ENCODE measurements around the gene SIPA1.

SIPA1 gene

GRCh38 chr11:65598258-65598699 lies 39.6 kb upstream of the SIPA1 start:
- H3K27me3 ChIP-seq (ENCODE audit: insufficient read depth, low read length): no peaks in the 10 kb centered on the region
- no peaks in the 10 kb centered on the region for H3K9me3 ChIP-seq (ENCODE audit: low read length)
- no peaks in the 10 kb centered on the region for H3K4me1 ChIP-seq (ENCODE audit: insufficient read depth, low read length)
- H3K36me3 ChIP-seq (ENCODE audit: insufficient read depth, low read length): peaks cover 28% of the 10 kb centered on the region
- no peak overlapping the region for H3K4me3 ChIP-seq (ENCODE audit: low read length)
- H2AFZ ChIP-seq (ENCODE audit: low read depth, low read length): no peak overlapping the region

- Histone ChIP-seq H3K27me3 (ENCODE audit: insufficient read depth, low read length) (no peaks in the 10 kb centered on the region), H3K36me3 (ENCODE audit: insufficient read depth, low read length) (peaks cover 38% of the 10 kb centered on the region), H3K9me3 (ENCODE audit: low read length) (no peaks in the 10 kb centered on the region), H3K4me1 (ENCODE audit: insufficient read depth, low read length) (no peaks in the 10 kb centered on the region), H3K4me3 (ENCODE audit: low read length) (no peak overlapping the region), H2AFZ (ENCODE audit: low read depth, low read length) (no peak overlapping the region)
Observed at GRCh38 chr11:65599216-65599954, 38.5 kb upstream of the SIPA1 start.

GRCh38 chr11:65599955-65600246 lies 38.0 kb upstream of the SIPA1 start:
- H3K27me3 ChIP-seq (ENCODE audit: insufficient read depth, low read length): no peaks in the 10 kb centered on the region
- H3K9me3 ChIP-seq (ENCODE audit: low read length): no peaks in the 10 kb centered on the region
- no peaks in the 10 kb centered on the region for H3K4me1 ChIP-seq (ENCODE audit: insufficient read depth, low read length)
- no peak overlapping the region for H3K4me3 ChIP-seq (ENCODE audit: low read length)
- H2AFZ ChIP-seq (ENCODE audit: low read depth, low read length): no peak overlapping the region
- peaks cover 43% of the 10 kb centered on the region for H3K36me3 ChIP-seq (ENCODE audit: insufficient read depth, low read length)

GRCh38 chr11:65604258-65604657 lies 33.6 kb upstream of the SIPA1 start:
- Histone ChIP-seq H3K4me3 (ENCODE audit: low read length) (no peak overlapping the region), H3K36me3 (ENCODE audit: insufficient read depth, low read length) (peaks cover 54% of the 10 kb centered on the region), H3K27me3 (ENCODE audit: insufficient read depth, low read length) (no peaks in the 10 kb centered on the region), H3K9me3 (ENCODE audit: low read length) (no peaks in the 10 kb centered on the region), H3K4me1 (ENCODE audit: insufficient read depth, low read length) (no peaks in the 10 kb centered on the region), H2AFZ (ENCODE audit: low read depth, low read length) (no peak overlapping the region)

GRCh38 chr11:65606876-65607613 lies 30.9 kb upstream of the SIPA1 start:
- H3K27me3 ChIP-seq (ENCODE audit: insufficient read depth, low read length): no peaks in the 10 kb centered on the region
- H3K4me3 ChIP-seq (ENCODE audit: low read length): no peak overlapping the region
- H3K9me3 ChIP-seq (ENCODE audit: low read length): no peaks in the 10 kb centered on the region
- H3K4me1 ChIP-seq (ENCODE audit: insufficient read depth, low read length): peaks cover 13% of the 10 kb centered on the region
- no peak overlapping the region for H2AFZ ChIP-seq (ENCODE audit: low read depth, low read length)
- peaks cover 56% of the 10 kb centered on the region for H3K36me3 ChIP-seq (ENCODE audit: insufficient read depth, low read length)

- Histone ChIP-seq H2AFZ (ENCODE audit: low read depth, low read length) (no peak overlapping the region), H3K9me3 (ENCODE audit: low read length) (no peaks in the 10 kb centered on the region), H3K27me3 (ENCODE audit: insufficient read depth, low read length) (no peaks in the 10 kb centered on the region), H3K4me3 (ENCODE audit: low read length) (no peak overlapping the region), H3K36me3 (ENCODE audit: insufficient read depth, low read length) (peaks cover 52% of the 10 kb centered on the region), H3K4me1 (ENCODE audit: insufficient read depth, low read length) (peaks cover 20% of the 10 kb centered on the region)
Observed at GRCh38 chr11:65607614-65608426, 30.1 kb upstream of the SIPA1 start.

- H2AFZ ChIP-seq (ENCODE audit: low read depth, low read length): no peak overlapping the region
- H3K36me3 ChIP-seq (ENCODE audit: insufficient read depth, low read length): peaks cover 39% of the 10 kb centered on the region
- no peaks in the 10 kb centered on the region for H3K27me3 ChIP-seq (ENCODE audit: insufficient read depth, low read length)
- H3K4me1 ChIP-seq (ENCODE audit: insufficient read depth, low read length): peaks cover 32% of the 10 kb centered on the region
- H3K9me3 ChIP-seq (ENCODE audit: low read length): no peaks in the 10 kb centered on the region
- no peak overlapping the region for H3K4me3 ChIP-seq (ENCODE audit: low read length)
Observed at GRCh38 chr11:65609229-65609628, 28.7 kb upstream of the SIPA1 start.

GRCh38 chr11:65609665-65610064 lies 28.2 kb upstream of the SIPA1 start:
- Histone ChIP-seq H3K36me3 (ENCODE audit: insufficient read depth, low read length) (peaks cover 34% of the 10 kb centered on the region), H3K4me1 (ENCODE audit: insufficient read depth, low read length) (peaks cover 34% of the 10 kb centered on the region), H3K9me3 (ENCODE audit: low read length) (no peaks in the 10 kb centered on the region), H3K4me3 (ENCODE audit: low read length) (no peak overlapping the region), H2AFZ (ENCODE audit: low read depth, low read length) (no peak overlapping the region), H3K27me3 (ENCODE audit: insufficient read depth, low read length) (no peaks in the 10 kb centered on the region)

GRCh38 chr11:65610404-65610803 lies 27.5 kb upstream of the SIPA1 start:
- no peak overlapping the region for H2AFZ ChIP-seq (ENCODE audit: low read depth, low read length)
- no peaks in the 10 kb centered on the region for H3K27me3 ChIP-seq (ENCODE audit: insufficient read depth, low read length)
- H3K4me1 ChIP-seq (ENCODE audit: insufficient read depth, low read length): peaks cover 34% of the 10 kb centered on the region
- H3K36me3 ChIP-seq (ENCODE audit: insufficient read depth, low read length): peaks cover 28% of the 10 kb centered on the region
- H3K4me3 ChIP-seq (ENCODE audit: low read length): no peak overlapping the region
- no peaks in the 10 kb centered on the region for H3K9me3 ChIP-seq (ENCODE audit: low read length)

GRCh38 chr11:65611028-65611757 lies 26.7 kb upstream of the SIPA1 start:
- Histone ChIP-seq H2AFZ (ENCODE audit: low read depth, low read length) (no peak overlapping the region), H3K4me3 (ENCODE audit: low read length) (no peak overlapping the region), H3K4me1 (ENCODE audit: insufficient read depth, low read length) (peaks cover 34% of the 10 kb centered on the region), H3K9me3 (ENCODE audit: low read length) (no peaks in the 10 kb centered on the region), H3K36me3 (ENCODE audit: insufficient read depth, low read length) (peaks cover 20% of the 10 kb centered on the region), H3K27me3 (ENCODE audit: insufficient read depth, low read length) (no peaks in the 10 kb centered on the region)

GRCh38 chr11:65611758-65612603 lies 25.9 kb upstream of the SIPA1 start:
- H3K27me3 ChIP-seq (ENCODE audit: insufficient read depth, low read length): no peaks in the 10 kb centered on the region
- peaks cover 42% of the 10 kb centered on the region for H3K4me1 ChIP-seq (ENCODE audit: insufficient read depth, low read length)
- H2AFZ ChIP-seq (ENCODE audit: low read depth, low read length): no peak overlapping the region
- no peak overlapping the region for H3K4me3 ChIP-seq (ENCODE audit: low read length)
- no peaks in the 10 kb centered on the region for H3K9me3 ChIP-seq (ENCODE audit: low read length)
- H3K36me3 ChIP-seq (ENCODE audit: insufficient read depth, low read length): peaks cover 17% of the 10 kb centered on the region

- peaks cover 20% of the 10 kb centered on the region for H3K36me3 ChIP-seq (ENCODE audit: insufficient read depth, low read length)
- H3K9me3 ChIP-seq (ENCODE audit: low read length): no peaks in the 10 kb centered on the region
- H2AFZ ChIP-seq (ENCODE audit: low read depth, low read length): no peak overlapping the region
- H3K4me1 ChIP-seq (ENCODE audit: insufficient read depth, low read length): peaks cover 47% of the 10 kb centered on the region
- no peaks in the 10 kb centered on the region for H3K27me3 ChIP-seq (ENCODE audit: insufficient read depth, low read length)
- peak overlapping the region; percentile 83 for H3K4me3 ChIP-seq (ENCODE audit: low read length)
Observed at GRCh38 chr11:65612691-65613090, 25.2 kb upstream of the SIPA1 start.

All from neuron (in vitro differentiated cells).